HG02943 (cell line): ENCODE data around the gene AGMAT.
A peak's percentile ranks its signal among the peaks of the same experiment; 100 is the strongest.

ENCODE experiments used
- ATAC-seq: cut with Tn5 transposase; IDR thresholded peaks from one replicate; pipeline ENCODE4 v1.9.1; 2021; ENCODE audit warnings: mild to moderate bottlenecking, low read depth, moderate library complexity; ENCODE audit not compliant: unreplicated experiment

AGMAT gene

DNA sequence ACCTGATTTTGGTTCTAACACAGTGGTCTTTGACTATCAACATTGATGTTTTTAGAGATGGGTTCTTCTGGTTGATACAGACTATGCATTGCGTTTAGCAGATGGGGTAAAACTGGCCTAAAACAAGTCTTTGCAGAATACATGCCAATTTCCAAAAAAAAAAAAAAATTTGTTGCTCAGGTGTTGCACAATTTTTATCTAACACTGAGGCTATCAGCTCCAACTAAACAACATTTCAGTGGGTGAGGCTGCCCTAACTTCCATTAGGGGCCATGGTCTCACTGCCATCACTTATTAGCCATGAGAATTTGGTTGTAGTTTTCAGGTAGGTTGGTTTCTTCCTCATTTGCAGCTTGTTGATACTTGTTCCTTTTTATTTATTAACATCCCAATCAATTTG lies 14.0 kb downstream of the AGMAT start:
- ATAC-seq: no peak

DNA sequence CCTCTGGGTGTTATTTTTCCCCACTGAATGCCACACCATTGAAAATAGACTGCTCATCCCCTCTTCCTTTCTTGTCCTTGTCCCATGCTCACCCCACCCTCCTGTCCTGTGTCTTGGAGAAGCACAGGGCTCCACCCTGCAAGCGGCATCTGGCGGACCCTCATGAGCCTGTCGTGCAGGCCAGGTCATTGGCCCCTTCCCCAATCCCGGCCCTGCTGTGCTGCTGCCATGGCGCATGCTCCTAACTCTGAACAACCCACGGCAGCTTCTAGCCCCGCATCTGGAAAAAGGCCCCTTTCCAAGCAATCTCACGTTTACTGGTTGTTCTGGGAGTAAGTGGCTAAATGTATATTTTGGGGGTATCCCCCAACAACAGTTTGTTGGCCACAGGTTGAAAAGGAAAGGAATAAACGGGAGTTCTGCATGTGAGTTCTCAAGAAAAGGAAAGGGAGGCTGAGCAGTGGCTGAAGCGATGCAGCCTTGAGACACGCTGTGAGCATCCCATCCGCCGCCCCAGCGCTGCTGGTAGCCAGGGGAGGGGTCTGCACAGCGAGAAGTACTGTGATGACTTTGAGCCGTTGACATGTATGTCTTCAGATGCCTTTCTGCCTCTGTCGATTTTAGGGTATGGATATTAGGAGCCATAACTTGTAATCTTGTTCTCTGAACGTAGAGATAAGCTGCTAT lies 16.3 kb downstream of the AGMAT start:
- no peak for ATAC-seq

DNA sequence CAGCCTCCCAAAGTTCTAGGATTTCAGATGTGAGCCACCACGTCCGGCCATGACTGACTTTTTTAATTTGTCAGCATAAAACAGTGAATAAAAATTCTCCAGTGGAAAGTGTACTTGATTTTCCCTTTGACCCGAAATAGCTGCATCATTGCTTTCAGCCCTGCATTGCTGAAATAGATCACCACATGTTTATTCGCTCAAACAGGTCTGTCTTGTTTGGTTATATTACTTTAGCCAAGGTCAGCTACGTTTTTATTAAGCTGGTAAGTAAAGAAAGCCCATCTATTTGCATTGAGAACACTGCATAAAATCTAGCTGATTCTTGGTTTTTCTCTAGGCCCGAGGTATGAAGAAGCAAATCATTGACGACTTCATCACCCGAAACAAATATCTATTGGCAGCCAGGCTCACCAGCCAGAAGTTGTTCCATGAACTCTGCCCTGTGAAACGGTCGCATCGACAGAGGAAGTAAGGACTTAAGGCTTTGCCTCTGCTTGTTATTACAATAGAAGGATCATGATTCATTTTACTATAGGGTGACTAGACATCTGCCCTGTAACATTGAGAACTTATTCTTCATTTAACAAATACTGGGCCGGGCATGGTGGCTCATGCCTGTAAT lies 25.6 kb downstream of the AGMAT start:
- ATAC-seq: no peak

DNA sequence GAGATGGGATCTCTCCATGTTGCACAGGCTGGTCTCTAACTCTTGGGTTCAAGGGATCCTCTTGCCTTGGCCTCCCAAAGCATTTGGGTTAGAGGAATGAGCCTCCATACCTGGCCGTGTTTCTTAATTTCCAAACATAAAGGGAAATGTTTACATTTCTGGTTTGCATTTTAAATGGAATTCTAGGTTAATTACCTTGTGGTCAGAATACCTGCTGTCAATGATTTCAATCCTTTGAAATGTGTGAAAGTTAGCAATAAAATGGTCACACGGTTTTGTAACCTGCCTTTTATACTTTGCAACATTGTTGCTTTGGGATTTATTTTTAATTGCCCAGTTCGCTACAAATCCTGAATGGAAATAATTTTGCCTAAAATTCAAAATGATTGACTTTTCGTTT lies 26.3 kb downstream of the AGMAT start:
- ATAC-seq: no peak

DNA sequence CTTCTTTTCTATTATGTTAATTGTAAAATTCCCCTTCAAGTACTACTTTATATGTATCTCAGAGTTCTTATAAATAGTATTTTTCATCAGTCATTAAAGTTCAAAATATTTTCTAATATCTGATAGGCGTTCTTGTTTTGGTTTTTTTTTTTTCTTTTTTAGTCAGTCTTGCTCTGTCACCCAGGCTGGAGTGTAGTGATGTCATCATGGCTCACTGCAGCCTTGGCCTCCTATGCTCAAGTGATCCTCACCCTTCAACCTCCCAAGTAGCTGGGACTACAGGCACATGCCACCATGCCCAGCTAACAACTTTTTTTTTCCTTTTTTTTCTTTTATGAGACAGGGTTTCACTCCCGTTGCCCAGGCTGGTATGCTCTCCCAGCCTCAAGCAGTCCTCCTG lies 27.3 kb downstream of the AGMAT start:
- no peak for ATAC-seq

DNA sequence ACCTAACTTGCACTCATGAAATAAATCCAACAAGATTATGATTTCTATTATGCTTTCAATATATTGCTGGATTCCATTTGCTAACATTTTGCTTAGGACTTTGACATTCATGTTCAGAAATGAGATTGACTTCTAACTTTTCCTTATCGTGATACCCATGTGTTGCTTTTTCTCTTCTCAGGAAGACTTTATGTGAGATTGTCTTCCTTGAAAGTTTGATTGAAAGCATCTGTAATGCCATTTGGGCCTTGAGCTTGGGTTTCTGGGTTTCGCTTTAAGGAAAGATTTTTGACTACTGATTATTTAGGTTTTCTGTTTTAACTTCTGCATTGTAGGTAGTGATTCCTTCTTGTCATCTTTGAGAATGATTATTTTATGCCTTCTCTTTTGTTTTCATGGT lies 27.8 kb downstream of the AGMAT start:
- no peak for ATAC-seq

DNA sequence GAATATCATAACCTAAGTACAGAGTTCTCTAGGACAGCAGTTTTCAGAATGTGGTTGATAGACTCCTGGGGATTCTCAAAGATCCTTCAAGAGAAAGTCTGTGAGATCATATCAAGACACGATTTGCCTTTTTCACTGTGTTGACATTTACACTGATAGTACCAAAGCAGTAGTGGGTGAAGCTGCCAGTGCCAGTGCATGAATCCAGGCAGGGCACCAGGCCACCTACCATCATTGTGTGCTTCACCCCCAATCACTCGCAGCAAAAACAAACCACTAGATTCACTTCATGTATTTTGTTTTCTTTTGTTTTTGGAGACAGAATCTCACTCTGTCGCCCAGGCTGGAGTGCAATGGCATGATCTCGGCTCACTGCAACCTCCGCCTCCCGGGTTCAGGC lies 34.3 kb downstream of the AGMAT start:
- ATAC-seq: no peak

DNA sequence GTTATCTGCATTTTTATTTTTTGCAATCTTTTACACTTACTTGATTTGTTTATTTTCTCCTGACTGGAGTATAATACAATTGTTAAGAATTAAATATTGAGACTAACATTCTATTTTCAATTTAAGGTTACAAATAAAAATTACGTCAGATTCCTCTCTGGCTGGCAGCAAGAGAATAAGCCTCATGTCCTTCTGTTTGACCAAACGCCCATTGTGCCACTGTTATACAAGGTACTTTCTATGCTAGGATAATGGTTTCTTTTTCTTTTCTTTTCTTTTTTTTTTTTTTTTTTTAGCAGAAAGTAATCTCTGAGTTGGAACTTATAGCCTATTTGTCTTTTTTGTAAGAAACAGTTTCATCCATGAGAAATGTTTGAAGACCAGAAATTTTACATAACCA lies 38.2 kb downstream of the AGMAT start:
- no peak for ATAC-seq

DNA sequence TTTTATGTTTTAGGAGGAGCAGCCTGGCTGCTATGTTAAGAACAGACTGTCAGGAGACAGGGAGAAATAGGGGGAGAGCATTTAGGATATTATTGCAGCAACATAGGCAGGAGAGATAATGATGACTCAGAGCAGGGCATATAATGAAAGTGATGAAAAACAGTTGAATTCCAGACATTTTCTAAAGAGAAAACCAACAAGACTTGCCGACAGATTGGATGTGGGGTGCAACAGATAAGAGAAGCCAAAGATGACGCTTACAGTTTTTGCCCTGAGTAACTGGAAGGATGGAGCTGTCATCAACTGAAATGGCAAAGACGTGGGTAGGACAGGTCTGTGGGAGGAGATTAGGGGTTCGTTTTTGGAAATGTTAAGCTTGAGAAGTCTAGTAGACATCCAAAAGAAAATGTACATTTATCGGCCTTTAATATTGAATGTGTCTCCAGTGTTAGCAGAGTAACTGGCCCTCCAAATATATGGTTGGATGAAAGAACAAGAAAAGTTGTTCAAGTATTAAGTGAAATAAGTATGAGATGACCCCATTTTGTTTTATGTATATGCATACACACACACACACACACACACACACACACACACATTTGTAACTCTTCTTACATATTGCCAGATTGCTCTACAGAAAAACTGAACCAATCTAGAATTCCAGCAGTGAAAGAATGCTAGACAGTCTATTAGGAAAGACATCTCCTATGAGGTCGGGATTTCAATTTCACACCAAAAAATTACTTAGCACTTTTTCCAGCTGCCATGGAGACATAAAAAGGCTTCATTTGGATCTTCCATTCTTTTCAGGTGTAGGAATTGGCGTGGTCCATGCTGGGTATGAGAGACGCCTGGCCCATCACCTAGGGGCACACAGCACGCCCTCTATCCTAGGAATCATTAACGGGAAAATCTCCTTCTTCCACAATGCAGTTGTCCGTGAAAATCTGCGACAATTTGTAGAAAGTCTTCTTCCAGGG lies 41.0 kb downstream of the AGMAT start:
- ATAC-seq: no peak

DNA sequence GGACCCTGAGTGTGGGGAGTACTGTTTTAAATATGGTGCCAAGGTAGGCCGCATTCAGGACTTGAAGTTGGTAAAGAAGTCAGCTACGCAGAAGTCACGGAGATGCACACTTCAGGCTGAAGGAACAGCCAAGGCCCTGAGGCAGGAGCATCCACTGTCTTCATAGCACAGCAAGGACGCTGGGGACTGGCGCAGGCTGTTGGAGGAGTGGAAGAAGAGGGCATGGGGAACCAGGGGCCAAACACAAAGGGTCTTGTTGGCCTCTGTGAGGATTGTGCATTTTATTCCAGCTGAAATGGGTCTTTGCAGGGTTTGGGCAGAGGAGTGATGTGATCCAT lies 41.6 kb downstream of the AGMAT start:
- no peak for ATAC-seq

DNA sequence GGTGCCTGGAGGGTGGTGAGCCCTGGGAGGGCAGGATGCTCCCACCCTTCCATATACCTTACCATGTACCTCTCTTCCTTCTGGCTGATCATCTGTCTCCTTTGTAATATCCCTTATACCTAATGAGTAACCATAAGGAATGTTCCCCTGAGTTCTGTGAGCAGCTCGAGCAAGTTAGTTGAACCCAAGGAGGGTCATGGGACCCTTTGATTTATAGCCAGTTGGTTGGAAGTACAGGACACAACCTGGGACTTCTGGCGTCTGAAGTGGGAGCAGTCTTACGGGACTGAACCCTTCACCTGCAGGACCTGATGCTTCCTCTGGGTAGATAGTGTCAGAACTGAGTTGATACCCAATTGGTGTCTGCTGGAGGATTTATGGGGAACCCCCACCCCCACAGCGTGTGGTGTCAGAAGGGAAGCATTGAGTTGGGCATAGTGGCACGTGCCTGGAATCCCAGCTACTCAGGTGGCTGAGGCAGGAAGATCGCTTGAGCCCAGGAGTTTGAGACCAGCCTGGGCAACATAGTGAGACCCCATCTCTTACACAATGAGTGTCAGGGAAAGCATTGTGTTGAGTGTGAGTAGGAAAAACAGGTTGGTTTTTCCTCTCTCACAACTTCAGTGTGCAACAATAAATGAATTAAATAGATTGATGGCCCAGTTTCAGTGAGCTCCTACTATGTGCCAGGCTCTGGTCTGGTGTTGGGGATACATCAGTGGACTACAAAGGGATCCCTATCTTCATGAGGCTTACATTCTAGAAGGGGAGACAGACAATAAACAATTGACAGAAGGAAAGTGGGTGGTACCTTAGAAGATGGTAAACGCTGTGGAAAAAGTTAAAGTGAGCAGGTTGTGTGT lies 42.2 kb downstream of the AGMAT start:
- ATAC-seq: no peak

DNA sequence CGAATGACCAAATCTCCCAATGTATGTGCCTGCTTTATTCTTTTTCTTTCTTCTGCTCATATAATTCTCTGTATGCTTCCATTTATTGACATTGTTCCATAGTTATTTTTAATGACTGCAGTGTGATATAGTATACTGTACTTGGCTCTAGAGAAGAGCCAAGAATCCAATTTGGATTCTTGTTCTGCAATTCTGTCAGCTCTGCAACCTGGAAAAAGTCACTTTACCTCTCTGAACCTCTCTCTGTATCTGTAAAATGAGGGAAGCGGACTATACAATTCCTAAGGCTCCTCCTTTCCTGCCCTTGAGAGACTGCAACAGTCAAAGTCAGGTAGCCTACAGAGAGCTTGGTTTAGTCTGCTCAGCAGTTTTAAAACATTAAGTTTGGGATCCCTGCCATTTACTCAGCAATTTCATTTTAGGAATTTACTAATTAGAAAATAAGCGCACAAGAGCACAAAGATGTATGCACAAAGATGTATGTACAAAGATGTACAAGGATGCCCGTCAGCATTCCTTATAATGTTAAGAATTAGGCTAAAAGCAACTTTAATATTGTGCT lies 43.5 kb downstream of the AGMAT start:
- ATAC-seq: no peak

DNA sequence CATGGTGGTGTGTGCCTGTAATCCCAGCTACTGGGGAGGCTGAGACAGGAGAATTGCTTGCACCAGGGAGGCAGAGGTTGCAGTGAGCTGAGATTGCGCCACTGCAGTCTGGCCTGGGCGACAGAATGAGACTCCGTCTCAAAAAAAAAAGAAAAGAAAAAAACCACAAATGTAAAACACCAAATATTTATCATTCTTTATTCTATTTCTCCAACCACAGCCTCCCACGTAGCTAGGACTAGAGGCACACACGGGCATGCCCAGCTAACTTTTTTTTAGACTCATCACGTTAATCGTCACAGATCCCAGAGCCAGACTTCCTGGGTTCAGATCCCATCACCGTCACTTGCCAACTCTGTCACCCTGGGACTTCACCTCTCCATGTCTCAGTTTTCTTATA lies 44.7 kb downstream of the AGMAT start:
- ATAC-seq: no peak

DNA sequence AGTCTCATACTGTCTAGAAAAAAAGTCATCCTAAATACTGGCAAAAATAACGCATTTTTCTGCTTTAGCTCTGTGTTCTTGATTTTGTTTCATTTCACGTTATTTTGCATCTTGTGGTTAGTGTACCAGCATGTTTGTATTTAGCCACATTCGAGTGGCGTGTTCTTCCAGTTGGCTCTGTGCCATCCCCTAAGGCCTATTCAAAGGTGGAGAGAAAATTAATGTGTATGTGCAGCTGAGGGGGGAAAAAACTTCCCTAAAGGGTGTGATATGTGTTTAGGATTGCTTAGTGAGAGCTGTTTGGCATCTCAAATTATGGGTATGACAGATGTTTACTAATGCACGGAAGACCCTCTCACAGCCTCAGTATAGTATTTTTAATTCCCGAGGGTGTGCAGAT lies 46.1 kb downstream of the AGMAT start:
- no peak for ATAC-seq

DNA sequence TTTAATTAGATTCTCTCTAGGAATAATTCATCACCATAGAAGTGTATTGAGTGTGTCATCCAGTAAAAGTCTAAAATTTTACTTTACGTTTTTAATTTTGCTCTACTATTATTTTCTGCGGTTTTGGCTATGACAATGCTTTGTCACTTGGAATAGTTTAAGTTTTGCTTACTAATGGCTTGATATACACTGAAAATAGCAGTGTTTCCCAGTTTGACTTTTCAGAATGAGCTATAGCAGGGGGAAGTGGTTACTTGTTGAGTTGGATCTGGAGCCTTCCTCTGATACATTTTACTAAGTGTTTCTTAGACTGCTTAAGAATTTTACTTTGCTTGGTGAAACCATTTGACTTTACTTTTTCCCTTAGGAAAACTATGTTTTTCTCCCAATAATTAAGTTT lies 53.2 kb downstream of the AGMAT start:
- no peak for ATAC-seq

DNA sequence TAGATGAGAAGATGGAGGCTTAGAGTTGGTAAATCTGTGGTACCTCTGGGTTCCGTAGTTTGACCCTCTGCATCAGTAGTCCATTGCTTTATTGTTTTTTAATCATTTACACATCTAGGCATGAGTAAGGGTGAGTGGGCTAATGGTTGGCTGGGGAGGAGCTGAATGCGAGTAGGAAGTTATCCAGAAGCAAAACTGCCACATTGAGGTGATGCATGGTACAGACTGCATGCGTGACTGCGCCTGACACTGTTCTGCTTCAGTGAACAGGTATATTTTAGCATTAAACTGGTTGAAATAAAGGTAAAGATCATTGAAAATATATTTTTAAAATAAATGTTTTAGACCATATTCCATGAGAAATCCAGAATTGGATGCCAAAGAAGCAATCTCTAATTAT lies 53.8 kb downstream of the AGMAT start:
- no peak for ATAC-seq

DNA sequence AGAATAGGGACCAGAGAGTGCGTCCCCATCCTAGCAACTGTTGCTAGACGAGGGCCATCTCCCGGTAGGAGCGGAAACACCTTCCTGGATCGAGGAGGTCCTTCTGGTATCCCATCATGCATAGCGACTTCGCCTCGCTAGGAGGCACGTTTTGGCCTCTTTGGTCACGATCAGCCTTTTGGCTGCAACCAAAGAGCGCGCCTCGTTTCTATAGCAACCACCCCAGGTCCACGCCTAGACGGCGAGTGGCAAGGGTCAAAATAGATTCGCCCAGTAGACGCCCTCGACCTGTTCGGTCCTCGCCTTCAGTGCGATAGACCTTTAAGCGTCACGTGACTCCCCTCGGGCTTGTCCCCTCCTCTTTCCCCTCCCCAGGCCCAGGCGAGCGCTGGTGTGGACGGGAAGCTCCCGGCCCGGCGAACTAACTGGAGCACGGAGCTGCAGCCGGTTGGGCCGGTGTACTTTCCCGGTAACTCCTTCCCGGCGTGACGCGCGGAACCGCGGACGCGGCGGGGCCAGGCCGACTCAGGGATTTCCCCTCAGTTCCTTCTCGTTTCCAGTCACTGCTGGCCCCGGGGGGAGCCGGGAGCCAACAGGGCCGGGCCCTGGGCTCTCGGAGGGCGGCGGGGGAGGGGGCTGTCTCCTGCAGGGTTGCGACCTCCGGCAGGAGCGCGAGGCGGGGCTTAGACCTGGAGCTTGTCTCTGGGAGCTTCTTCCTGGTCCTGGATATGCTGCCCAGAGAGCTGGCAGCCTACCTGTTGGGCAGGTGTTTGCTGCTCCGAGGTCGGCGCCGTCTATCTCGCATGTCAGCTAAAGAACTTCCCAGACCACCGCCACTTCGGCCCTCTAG lies 58.1 kb downstream of the AGMAT start, which contains the start of gene DNAJC16:
Gene DNAJC16, plus strand, starts transcription at position 359 of the 850 bp plus-strand sequence. CDS start 2,258 bp downstream, outside the sequence.
- ATAC-seq: peak; percentile 68

DNA sequence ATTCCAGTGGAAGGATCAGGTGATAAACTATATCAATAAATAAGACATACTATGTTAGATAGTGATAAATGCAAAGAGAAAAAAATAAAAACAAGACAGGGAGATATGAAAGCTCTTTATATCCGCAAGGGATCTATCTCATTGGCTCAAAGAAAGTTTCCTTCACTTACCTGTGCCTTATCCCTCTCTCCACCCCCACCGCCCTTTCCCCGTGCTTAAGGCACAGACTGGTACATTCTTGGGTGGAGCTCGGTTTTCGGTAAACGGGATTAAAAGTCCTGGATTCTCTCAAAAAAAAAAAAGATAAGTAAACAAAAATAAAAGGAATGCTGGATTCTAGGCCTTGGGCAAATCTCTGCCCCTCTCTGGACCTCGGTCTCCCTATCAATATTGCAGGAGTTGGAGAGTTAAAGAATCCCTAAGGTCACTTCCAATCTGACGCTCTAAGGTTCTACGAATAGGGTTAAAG lies 58.8 kb downstream of the AGMAT start:
- ATAC-seq: no peak
